K562 (cell line): ENCODE results near the gene LRP6. TPM values are rescaled to one million over a fixed set of nuclear protein-coding genes. Genes with fewer than 3 reads are reported as not detected.

ENCODE experiments used
- MCM2 ChIP-seq: fragments of 450-650 bp; IDR thresholded peaks from 2 replicates; pipeline ENCODE4 v1.6.1; 2017; ENCODE audit warnings: low read depth, mild to moderate bottlenecking
- MTA2 ChIP-seq: fragments of 450-650 bp; IDR thresholded peaks from 2 replicates; pipeline ENCODE4 v1.6.1; 2016; ENCODE audit warnings: low read depth
- NELFE ChIP-seq: IDR thresholded peaks from 2 replicates; pipeline ENCODE4 v1.6.1; 2011; ENCODE audit warnings: mild to moderate bottlenecking; ENCODE audit not compliant: insufficient read depth, insufficient read length
- NR2C1 ChIP-seq, 2 experiments: fragments of 450-650 bp; IDR thresholded peaks; 2 replicates each; pipeline ENCODE4 v1.6.1; 2017; ENCODE audit warnings: mild to moderate bottlenecking in 2 of 2, antibody characterized with exemption in 1 of 2, inconsistent platforms in 1 of 2, missing compliant biosample characterization in 1 of 2, missing genetic modification characterization in 1 of 2
- POLR2G ChIP-seq: fragments of 200-400 bp; formaldehyde crosslinking; IDR thresholded peaks from 2 replicates; pipeline ENCODE4 v1.6.1; 2017; ENCODE audit warnings: low read depth, mild to moderate bottlenecking, antibody characterized with exemption, low read length, moderate library complexity
- SIN3B ChIP-seq: fragments of 450-650 bp; IDR thresholded peaks from 2 replicates; pipeline ENCODE4 v1.6.1; 2017; ENCODE audit warnings: low read depth, mild to moderate bottlenecking, moderate library complexity
- TBL1XR1 ChIP-seq, 2 experiments: IDR thresholded peaks; 2 replicates each; pipeline ENCODE4 v1.6.1; 2012; ENCODE audit warnings: improper control_type of control experiment in 2 of 2, low read length in 2 of 2, mild to moderate bottlenecking in 1 of 2
- TOE1 ChIP-seq, 2 experiments: fragments of 450-650 bp in 1 of 2; sonication (generic) in 1 of 2; formaldehyde crosslinking in 1 of 2; IDR thresholded peaks; 2 replicates each; pipeline versions ENCODE4 v1.7.1 to v1.8.0; 2016 to 2022; ENCODE audit warnings: borderline replicate concordance in 2 of 2, mild to moderate bottlenecking in 2 of 2, antibody characterized with exemption in 1 of 2, inconsistent platforms in 1 of 2, low read depth in 1 of 2, missing genetic modification reagents in 1 of 2, moderate library complexity in 1 of 2
- UBTF ChIP-seq, 2 experiments: IDR thresholded peaks; 2 replicates each; pipeline ENCODE4 v1.6.1; 2012; ENCODE audit warnings: improper control_type of control experiment in 2 of 2, low read depth in 2 of 2, low read length in 2 of 2, borderline replicate concordance in 1 of 2
- ZBTB7A ChIP-seq: IDR thresholded peaks from 2 replicates; pipeline ENCODE4 v1.6.1; 2011; ENCODE audit warnings: low read depth, mild to moderate bottlenecking, low read length, moderate library complexity, borderline replicate concordance; ENCODE audit not compliant: control insufficient read depth
- polyA plus RNA-seq, 8 experiments: library from polyadenylated mRNA; depleted of rRNA in 4 of 8; stranded (reverse) in 5 of 8; unstranded in 3 of 8; fragments of >200 nt; fragmentation: Nextera tagmentation in 2 of 8; fragmentation: Illumina TruSeq in 1 of 8; extraction: Ambion mirVana in 2 of 8; extraction: Trizol in 1 of 8; gene quantifications; 2 replicates each; pipeline versions ENCODE4 v1.2.1 to v1.2.3, GENCODE V29; 2011 to 2014; ENCODE audit warnings: inconsistent platforms in 1 of 8, missing spikeins in 1 of 8
- total RNA-seq, 7 experiments: library from RNA; depleted of rRNA in 6 of 7; stranded (reverse); fragments of >200 nt in 6 of 7; fragmentation: Illumina TruSeq in 2 of 7; extraction: Trizol in 2 of 7; gene quantifications; 2 replicates each; pipeline versions ENCODE4 v1.2.1 to v1.2.3, GENCODE V29; 2011 to 2021; ENCODE audit warnings: low replicate concordance in 1 of 7

Gene LRP6
- total and polyA plus RNA-seq, 9 of the 15 experiments (the other 6 are each of a cell fraction or from before 2014, with no cell fraction given): 3.0 to 17.0 (median 10.8) TPM

- no peak for TF ChIP-seq NR2C1 (IDR thresholded peaks at IDR 0.05)
- TF ChIP-seq NR2C1 (tag; IDR thresholded peaks at IDR 0.05): no peak
- TF ChIP-seq ZBTB7A: no peak
- TF ChIP-seq TOE1 (IDR thresholded peaks at IDR 0.05; ENCODE audit: borderline replicate concordance): peak; percentile 45; the same call in 1 of the 2 replicates
- no peak for TF ChIP-seq TOE1 (CRISPR knock-in tag; IDR thresholded peaks at IDR 0.05; ENCODE audit: borderline replicate concordance, low read depth)
- TF ChIP-seq MTA2: no peak
- TF ChIP-seq MCM2: no peak
- TF ChIP-seq UBTF (IDR thresholded peaks at IDR 0.05; ENCODE audit: borderline replicate concordance in 1 of 2, low read depth in 2 of 2, low read length in 2 of 2): no peak
- no peak for TF ChIP-seq TBL1XR1 (IDR thresholded peaks at IDR 0.05; ENCODE audit: low read length in 2 of 2)
- no peak for TF ChIP-seq NELFE
- TF ChIP-seq POLR2G: no peak
- no peak for TF ChIP-seq SIN3B
Measured at GRCh38 chr12:12294215-12295005, 27.6 kb upstream of the LRP6 start (continued).
